ENCODE measurements around the gene FAR1.
"Not testable (repeated sequence)": the region's sequence is repeated elsewhere in the genome, so short reads cannot be mapped to it uniquely, and the experiment has no call there.

Gene FAR1, protein sequence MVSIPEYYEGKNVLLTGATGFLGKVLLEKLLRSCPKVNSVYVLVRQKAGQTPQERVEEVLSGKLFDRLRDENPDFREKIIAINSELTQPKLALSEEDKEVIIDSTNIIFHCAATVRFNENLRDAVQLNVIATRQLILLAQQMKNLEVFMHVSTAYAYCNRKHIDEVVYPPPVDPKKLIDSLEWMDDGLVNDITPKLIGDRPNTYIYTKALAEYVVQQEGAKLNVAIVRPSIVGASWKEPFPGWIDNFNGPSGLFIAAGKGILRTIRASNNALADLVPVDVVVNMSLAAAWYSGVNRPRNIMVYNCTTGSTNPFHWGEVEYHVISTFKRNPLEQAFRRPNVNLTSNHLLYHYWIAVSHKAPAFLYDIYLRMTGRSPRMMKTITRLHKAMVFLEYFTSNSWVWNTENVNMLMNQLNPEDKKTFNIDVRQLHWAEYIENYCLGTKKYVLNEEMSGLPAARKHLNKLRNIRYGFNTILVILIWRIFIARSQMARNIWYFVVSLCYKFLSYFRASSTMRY

DNA sequence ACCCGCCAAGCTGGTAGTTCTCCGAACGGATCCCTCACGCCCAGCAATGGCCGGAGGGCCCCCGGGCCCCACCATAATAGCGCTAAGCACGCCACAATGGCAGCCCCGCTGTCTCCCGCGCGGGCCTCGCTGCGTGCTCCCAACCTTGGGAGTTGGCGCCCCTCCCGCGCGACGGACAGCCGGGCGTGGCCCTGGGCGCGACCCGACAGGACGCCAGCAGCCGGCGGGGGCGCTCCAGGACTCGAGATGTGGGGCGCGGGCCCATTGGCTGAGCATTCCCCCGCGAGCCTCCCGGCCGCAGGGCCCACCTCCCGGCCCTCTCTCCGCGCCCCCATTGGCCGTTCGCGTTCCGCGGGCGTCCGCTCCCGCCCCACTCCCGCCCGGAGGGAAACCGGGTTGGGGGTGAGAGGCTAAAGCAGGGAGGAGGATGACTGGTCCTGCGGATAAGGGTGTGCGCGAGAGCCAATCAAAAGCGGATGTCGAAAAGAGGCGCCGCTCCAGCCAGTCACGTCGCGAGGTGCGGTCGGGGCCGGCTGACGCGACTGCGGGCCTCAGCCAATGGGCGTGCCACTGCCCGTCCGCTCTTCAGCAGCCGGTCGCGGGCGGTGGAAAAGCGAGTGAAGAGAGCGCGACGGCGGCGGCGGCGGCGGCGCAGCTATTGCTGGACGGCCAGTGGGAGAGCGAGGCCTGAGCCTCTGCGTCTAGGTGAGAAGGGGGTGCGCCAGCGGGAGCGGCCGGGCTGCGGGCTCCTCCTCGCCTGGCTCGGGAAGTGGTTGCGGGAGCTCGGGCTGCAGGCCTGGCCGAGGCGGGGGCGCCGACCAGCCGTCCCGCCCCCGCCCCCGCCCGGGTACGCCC, at the start of gene FAR1:
Gene FAR1 (plus strand): TSS at position 567 of the 855 bp plus-strand sequence. CDS start 26,098 bp downstream, outside the sequence.
- peak; percentile 98 to 99 for DNase-seq

DNA sequence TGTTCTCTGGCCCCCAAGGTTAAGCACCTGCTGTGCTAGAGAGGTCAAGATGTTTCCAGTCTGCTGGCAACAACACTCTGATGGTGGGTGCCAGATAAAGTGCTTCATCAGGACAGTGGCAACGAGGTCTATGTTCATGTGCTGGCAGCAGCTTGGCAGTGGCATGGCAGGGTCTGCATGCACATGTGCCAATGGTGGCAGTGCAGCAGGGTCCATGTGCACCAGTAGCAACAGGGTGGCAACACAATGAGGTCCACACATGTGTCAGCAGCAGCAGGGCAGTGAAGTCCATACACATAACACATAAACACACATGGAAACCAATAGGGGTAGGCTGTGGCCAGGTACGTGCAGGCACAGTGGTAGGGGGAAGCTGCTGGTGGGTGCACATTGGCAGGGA, 48.4 kb upstream of the FAR1 start:
- no peak for DNase-seq

DNA sequence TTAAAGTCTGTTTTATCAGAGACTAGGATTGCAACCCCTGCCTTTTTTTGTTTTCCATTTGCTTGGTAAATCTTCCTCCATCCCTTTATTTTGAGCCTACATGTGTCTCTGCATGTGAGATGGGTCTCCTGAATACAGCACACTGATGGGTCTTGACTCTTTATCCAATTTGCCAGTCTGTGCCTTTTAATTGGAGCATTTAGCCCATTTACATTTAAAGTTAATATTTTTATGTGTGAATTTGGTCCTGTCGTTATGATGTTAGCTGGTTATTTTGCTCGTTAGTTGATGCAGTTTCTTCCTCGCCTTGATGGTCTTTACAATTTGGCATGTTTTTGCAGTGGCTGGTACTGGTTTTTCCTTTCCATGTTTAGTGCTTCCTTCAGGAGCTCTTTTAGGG, 41.6 kb upstream of the FAR1 start:
- not testable (repeated sequence) for DNase-seq

DNA sequence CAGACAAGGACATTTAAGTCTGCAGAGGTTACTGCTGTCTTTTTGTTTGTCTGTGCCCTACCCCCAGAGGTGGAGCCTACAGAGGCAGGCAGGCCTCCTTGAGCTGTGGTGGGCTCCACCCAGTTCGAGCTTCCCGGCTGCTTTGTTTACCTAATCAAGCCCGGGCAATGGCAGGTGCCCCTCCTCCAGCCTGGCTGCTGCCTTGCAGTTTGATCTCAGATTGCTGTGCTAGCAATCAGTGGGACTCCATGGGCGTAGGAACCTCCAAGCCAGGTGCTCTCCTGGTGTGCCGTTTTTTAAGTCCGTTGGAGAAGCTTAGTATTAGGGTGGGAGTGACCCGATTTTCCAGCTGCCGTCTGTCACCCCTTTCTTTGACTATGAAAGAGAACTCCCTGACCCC, 39.8 kb upstream of the FAR1 start:
- DNase-seq, result not testable (repeated sequence)

DNA sequence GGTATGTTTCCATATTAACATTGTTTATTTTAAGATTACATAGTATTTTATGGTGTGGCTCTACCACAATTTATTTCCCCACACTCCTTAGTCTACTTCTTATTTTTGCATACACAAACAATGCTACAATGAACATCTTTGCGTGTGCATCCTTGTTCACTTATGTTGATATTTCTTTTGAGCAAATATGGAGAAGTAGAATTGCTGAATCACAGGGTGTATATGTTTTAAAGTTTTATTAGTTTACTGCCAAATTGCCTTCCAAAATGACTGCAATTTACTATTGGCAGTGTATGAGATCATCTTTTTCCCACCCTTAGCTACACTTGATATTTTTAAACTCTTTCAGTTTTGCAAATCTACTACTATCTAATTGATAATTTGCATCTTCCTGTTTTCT, 38.7 kb upstream of the FAR1 start:
- DNase-seq, result no peak

DNA sequence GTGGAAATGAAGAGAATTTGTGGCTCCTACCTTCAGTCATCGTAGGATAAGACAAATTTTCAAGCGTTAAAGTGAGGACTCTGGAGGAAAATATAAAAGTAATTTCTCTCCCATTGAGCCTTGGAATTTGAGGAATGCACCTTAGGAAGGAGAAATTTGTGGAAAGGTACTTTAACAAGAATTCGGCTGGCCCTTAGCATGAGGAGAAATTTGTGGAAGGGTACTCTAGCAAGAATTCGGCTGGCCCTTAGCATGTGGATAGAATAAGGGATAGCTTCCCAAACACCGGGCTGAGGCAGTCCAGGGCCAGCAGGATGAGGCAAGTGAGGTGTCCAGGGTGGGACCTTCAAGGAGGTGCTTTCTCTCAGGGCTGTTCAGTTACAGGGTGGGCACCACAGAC, 33.2 kb upstream of the FAR1 start:
- DNase-seq, result no peak

DNA sequence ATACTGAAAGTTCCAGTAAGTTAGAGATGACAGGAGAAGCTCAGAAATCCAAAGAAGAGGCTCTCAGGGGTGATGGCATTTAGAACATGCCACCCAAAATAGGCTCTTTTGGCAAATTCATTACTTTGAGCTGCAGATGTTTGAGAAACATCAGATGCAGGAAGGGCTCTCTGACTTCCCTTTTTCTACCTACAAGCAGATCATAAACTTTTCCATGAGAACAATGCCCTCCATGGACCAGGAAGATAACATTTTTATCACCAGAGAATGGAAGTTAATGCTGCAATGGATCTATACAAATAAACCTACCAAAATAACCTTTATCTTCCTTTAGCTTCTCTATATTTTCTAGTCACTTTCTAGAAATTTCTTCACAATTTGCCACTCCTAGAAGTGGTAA, 32.7 kb upstream of the FAR1 start:
- DNase-seq, result no peak

DNA sequence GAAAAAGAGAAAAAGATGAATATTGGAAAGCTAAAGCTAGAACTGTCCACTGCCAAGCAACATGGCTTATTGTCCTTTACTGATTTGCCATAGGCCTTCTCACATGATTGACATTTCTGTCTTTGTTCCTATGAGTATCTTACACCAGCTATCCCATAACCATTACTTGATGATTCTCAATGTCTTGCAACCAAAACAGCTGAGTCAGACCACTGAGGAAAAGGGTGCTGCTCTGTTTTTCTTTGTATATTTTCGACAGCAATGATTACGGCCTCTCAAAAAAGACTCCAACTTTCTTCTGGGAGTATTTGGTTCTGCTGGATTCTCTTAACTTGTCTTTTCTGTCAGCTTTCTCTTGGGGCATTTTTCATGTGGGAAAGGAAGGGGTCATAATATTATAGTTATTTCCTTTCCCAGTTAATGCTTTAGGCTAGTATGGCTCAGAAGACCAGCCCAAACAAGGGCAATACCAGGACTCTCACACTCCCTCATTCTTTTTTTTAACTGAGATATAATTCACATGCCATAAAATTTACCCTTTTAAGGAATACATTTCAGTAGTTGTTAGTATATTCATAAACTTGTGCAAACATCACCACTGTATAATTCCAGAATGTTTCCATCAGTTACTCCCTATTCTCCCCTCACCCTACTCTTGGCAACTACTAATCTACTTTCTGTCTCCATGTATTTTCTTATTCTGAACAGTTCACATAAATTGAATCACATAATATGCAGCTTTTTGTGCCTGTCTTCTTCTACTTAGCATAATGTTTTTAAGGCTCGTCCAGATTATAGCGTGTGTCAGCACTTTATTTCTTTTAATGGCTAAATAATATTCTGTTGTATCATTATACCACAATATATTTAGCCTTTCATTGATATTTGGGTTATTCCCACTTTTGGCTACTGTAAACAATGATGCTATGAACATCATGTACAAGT, 31.1 kb upstream of the FAR1 start:
- DNase-seq, result no peak

DNA sequence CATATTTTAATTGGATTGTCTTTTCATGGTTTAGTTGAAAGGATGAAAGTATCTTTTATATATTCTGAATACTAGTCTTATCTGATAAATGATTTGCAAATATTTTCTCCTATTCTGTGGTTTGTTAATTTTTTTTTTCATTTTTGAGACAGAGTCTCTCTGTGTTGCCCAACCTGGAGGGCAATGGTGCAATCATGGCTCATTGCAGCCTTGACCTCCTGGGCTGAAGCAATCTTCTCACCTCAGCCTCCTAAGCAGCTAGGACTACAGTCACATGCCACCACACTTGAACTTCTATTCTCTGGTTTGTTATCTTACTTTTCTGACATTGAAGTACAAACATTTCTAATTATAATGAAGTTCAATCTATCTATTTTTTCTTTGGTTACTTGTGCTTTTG, 30.0 kb upstream of the FAR1 start:
- no peak for DNase-seq

DNA sequence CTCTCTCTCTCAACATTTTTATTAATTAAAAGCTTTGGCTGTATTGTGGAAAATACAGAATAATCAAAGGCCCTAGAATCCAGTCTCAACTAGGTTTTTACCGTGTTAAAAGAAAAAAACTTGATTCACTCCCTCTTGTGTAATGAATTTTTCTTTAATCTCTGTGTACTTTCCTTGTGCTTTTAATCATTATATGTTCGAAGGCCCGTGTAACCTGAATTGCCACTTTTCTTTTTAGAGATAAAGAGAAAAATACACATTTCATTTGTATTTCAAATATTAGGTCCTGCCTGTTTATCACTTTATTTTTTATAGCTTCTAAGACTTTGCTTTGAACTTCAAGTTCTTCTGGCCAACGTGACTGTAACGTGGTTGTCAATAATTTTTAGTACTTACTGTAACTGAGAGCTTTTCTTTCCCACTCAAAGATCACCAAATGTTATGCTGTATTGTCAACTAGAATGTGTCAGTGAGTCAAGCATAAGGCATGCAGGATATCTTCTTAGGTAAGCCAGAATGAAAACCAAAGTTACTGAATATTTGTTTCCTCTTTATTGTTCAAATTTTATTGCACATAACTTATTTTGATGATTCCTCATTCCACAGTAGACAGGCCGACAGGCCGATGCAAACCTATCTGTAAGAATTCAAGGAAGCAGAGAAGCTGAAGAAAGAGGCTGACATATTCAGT, 23.3 kb upstream of the FAR1 start:
- no peak for DNase-seq

DNA sequence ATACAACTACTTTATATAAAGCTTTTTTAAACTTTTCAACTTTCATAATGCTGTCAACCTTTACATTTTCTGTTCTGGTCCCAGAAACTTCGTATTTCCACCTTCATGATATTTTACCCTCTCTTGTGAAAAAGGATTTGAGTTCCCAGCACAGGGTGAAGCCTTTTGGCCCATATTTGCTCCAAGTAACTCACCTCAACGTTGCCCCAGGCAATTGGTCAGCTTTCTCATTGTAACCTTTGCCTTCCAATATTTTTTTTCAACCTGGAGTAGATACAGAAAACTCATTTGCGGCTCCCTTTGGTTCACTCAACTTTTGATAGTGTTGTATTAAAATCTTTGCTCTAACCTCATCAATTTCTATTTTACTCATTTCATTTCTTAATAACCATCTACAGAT, 21.1 kb upstream of the FAR1 start:
- no peak for DNase-seq

DNA sequence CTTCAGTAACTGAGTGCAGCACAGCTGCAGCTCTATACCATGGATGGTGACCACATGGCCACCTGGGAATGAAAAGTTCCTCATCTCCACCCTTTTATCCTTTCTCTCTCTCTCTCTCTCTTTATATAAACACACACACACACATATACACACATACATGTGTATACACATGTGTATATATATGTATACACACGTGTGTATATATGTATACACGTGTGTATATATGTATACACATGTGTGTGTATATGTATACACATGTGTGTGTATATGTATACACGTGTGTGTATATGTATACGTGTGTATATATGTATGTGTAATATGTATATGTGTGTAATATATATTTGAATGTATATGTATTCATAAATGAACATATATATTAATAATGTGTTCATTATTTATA, 18.8 kb upstream of the FAR1 start:
- no peak for DNase-seq

DNA sequence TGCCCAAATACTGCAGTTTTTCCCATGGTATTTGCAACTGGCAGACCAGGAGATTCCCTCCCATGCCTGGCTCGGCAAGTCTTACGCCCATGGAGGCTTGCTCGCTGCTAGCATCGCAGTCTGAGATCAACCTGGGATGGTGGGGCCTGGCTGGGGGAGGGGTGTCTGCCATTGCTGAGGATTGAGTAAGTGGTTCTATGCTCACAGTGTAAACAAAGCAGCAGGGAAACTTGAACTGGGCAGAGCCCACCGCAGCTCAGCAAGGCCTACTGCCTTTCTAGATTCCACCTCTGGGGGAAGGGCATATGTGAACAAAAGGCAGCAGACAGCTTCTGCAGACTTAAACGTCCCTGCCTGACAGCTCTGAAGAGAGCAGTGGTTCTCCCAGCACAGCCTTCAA, 17.0 kb upstream of the FAR1 start:
- DNase-seq, result not testable (repeated sequence)

DNA sequence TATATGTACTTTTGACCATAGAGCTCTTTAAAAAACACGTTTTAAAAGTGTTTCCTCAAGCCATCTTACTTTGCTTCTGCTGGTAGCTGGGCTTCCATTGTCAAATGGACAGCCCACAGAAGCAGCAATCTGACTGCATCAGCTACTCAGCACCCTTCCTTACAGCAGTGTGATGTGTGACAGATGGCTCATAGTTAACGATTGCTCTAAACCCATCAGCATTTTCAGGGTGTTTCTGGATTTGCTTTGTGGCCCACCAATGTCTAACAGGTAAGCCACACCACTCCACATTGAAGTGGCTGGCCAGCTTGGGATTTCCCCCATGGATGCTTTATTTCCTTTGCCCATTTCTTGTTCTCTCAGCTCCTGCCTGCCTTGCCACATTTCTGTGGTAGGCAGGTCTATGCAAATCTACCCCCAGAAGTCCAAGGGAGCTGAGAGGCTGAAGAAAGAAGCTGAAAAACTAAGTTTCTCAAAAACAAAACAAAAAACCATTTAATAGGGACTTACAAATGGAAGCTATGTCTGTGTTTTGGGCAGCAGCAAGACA, 7.3 kb upstream of the FAR1 start:
- no peak for DNase-seq

DNA sequence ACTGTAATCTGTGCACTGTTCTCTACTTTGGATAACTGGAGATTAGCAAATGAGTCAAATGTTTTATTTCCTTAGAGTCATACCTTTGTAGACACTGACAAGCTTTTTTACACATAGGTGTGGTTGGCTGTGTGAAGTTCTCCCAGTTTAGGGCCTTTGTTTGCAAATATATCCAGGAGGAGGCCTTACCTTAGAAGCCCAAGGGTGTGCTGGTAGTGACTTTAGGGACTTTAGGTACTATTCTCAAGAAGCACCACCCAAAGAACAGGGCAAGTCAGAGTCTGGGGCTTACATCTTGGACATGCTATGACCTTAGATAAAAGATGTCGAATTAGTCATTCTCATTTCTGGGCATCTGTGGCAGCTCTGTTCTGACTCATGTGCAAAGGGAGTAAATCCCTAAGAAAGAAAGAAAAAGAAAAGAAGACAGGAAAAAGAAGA, 4.8 kb upstream of the FAR1 start:
- DNase-seq, result no peak

DNA sequence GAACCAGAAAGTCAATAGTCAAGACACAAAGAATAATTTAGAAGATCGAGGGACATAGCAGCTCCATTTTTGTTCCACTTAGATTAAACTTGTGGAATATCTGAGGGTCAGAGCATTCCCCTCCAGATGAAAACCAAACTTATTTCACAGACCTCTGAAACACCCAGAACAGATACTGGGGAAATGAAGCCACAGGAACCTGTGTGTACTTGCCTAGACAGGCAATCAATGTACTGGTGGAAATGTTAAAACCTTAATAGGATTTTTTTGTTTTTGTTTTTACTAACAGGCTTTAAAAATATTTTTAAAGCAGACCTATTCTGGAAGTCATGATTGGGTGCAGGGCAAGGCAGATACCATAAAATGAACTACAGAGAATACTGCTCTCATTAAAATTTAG, 4.1 kb upstream of the FAR1 start:
- no peak for DNase-seq

DNA sequence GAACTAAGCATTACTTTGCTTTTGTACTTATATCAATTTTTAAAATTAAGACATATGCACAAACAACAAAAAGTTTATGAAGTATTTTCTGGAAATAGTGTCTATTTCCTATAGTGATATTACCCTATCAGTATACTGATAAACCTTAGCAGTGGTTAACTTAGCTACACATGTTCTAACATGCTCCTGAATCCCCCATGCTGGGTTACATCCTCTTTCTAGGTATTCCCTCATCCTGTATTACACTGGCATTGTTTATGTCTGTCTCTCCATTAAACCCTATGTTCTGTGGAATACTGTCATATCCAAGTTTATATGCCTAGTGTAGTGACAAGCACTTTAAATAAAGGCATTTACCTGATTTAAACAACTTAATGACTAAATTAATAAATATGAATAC, 1.8 kb upstream of the FAR1 start:
- no peak for DNase-seq

DNA sequence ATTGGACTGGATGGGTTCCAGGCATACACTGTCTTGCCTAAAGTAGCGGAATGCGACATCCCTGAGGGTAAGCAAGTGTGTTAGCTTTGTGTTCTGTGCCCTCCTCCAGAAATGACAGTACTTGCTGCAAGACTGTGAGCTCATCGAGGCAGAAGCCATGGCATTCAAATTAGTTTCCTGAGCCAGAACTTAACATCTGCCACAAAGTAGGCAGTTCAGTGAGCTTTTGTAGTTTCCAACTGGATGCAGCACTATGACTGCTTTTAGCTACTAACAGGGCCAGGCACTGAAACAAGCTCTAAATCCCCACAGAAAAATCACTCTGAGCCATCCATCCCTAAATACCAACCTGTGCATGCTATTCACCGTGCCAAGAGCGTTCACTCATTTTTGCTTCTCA, 1.2 kb upstream of the FAR1 start:
- peak; percentile 2 to 39 for DNase-seq

DNA sequence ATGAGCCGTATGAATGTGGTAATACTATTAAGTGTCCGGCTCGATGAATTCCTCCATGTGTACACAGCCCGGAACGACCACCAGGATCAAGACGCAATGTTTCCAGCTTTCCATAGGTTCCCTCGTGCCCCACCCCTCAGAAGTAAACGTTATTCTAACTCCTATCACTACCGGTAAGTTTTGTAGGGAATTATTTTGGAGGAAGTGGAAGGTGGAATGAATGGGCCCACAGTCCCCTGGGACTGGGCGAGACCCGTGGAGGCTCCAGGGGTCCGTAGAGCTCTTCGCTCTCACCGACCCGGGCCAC, 720 bp upstream of the FAR1 start:
- no peak for DNase-seq

DNA sequence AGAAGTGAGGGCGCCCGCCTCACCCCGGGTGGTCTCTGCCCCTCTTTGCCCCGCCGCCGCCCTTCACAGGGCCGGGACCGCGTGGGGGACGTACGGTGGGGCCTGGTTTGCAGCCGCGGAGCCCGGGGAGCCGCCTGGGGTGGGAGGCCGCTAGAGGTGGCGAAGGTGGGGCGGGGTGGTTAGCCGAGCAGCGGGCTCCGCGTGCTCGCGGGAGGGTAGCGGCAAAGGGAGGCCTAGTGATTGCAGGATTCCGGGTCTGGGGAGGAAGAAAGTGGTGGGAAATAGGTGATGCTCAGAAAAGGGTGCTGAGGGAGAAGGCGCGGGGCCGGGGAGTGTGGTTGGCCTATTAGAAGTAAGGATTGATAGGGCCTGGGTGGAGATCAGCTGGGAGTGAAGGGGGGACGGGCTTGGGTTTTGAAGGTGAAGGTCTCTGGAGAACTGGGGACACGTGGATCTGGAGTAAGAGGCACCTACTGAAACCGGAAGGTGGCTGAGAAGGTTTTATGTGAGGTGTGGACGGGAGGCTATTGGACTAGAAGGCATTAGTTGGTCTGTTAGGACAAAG, 571 bp downstream of the FAR1 start:
- DNase-seq, result peak in 1 of 2 donors; percentile 68

All from hippocampal formation (tissue), 2 donors.